IPS DF 6.9 (cell line): ENCODE results near the gene UFSP1.

Experiments
- DNase-seq: peaks from one replicate; pipeline ENCODE4 v3.0.0-alpha.2; 2013; ENCODE audit warnings: low read depth, low spot score
- H3K27ac ChIP-seq: one replicate; pipeline ENCODE4 v1.5.1; 2013; ENCODE audit warnings: low read length, control low read depth
- H3K27me3 ChIP-seq: 2 replicates; pipeline ENCODE4 v1.6.1; 2013; ENCODE audit warnings: mild to moderate bottlenecking, low read length; ENCODE audit not compliant: control insufficient read depth, insufficient read depth
- H3K36me3 ChIP-seq: 2 replicates; pipeline ENCODE4 v1.6.1; 2013; ENCODE audit warnings: low read length; ENCODE audit not compliant: control insufficient read depth, insufficient read depth
- H3K4me1 ChIP-seq: 2 replicates; pipeline ENCODE4 v1.6.1; 2013; ENCODE audit warnings: low read length; ENCODE audit not compliant: control insufficient read depth, insufficient read depth
- H3K4me3 ChIP-seq: 2 replicates; pipeline ENCODE4 v1.5.1; 2013; ENCODE audit warnings: mild to moderate bottlenecking, low read length
- H3K9me3 ChIP-seq: 2 replicates; pipeline ENCODE4 v1.6.1; 2013; ENCODE audit warnings: low read length, inconsistent platforms; ENCODE audit not compliant: control insufficient read depth, insufficient read depth
- WGBS: extraction: QIAGEN DNeasy Blood & Tissue Kit; methylation state at CpG from one replicate; pipeline ENCODE4 v1.1.7; 2013; ENCODE audit warnings: mixed read lengths, missing lambda C conversion rate; ENCODE audit not compliant: insufficient read length, insufficient coverage; 5-methylcytosine and 5-hydroxymethylcytosine counted together

The UFSP1 gene

GRCh38 chr7:100880645-100881044, 8.9 kb downstream of the UFSP1 start:
- H3K27ac ChIP-seq, result no peak overlapping the region
- no peak for DNase-seq

GRCh38 chr7:100879685-100880261, 9.7 kb downstream of the UFSP1 start:
- DNase-seq, result no peak
- no peak overlapping the region for H3K4me3 ChIP-seq
- peaks cover 29% of the 10 kb centered on the region for H3K36me3 ChIP-seq
- 0 out of 2 replicates have a peak, but pooled peaks cover 1% of the 10 kb centered on the region for H3K4me1 ChIP-seq
- no peaks in the 10 kb centered on the region for H3K27me3 ChIP-seq
- no peaks in the 10 kb centered on the region for H3K9me3 ChIP-seq
- no peak overlapping the region for H3K27ac ChIP-seq
- WGBS, result no CpG with 5 or more reads among the region's 11 CpGs

More at GRCh38 chr7:100880645-100881044, 8.9 kb downstream of the UFSP1 start:
- Histone ChIP-seq H3K4me1 (0 out of 2 replicates have a peak, but pooled peaks cover 1% of the 10 kb centered on the region), H3K27me3 (no peaks in the 10 kb centered on the region), H3K4me3 (no peak overlapping the region), H3K9me3 (no peaks in the 10 kb centered on the region), H3K36me3 (peaks cover 37% of the 10 kb centered on the region)
- WGBS, result no CpG with 5 or more reads among the region's 7 CpGs

DNA sequence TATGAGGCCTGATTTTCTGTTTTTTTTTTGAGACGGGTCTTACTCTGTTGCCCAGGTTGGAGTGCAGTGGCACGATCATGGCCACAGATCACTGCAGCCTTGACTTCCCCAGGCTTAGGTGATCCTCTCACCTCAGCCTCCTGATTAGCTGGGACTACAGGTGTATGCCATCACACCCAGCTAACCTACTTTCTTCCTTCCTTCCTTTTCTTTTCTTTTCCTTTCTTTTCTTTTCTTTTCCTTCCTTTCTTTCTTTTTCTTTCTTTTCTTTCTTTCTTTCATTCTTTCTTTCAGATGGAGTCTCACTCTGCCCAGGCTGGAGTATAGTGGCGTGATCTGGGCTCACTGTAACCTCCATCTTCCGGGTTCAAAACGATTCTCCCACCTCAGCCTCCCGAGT, 10.8 kb downstream of the UFSP1 start:
- WGBS, result no CpG with 5 or more reads among the region's 6 CpGs
- DNase-seq, result no peak
- Histone ChIP-seq H3K9me3 (no peaks in the 10 kb centered on the region), H3K27me3 (no peaks in the 10 kb centered on the region), H3K4me3 (no peak overlapping the region), H3K27ac (no peak overlapping the region), H3K4me1 (0 out of 2 replicates have a peak, but pooled peaks cover 1% of the 10 kb centered on the region), H3K36me3 (peaks cover 26% of the 10 kb centered on the region)

DNA sequence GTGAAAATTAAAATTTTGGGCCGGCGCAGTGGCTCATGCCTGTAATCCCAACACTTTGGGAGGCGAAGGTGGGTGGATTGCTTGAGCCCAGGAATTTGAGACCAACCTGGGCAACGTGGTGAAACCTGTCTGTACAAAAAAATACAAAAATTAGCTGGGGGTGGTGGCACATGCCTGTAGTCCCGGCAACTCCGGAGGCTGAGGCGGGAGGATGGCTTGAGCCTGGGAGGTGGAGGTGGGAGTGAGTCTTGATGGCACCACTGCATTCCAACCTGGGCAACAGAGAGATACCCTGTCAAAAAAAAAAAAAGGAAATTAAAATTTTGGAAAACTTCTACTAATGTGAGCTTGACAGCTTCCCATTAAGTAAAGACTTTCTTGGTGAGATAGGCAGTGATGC, 11.5 kb downstream of the UFSP1 start:
- H3K27me3 ChIP-seq, result no peaks in the 10 kb centered on the region
- no peak for DNase-seq
- WGBS, result no CpG with 5 or more reads among the region's 7 CpGs
- H3K36me3 ChIP-seq, result peaks cover 26% of the 10 kb centered on the region
- no peak overlapping the region for H3K4me3 ChIP-seq
- 0 out of 2 replicates have a peak, but pooled peaks cover 1% of the 10 kb centered on the region for H3K4me1 ChIP-seq
- H3K9me3 ChIP-seq, result no peaks in the 10 kb centered on the region
- no peak overlapping the region for H3K27ac ChIP-seq

DNA sequence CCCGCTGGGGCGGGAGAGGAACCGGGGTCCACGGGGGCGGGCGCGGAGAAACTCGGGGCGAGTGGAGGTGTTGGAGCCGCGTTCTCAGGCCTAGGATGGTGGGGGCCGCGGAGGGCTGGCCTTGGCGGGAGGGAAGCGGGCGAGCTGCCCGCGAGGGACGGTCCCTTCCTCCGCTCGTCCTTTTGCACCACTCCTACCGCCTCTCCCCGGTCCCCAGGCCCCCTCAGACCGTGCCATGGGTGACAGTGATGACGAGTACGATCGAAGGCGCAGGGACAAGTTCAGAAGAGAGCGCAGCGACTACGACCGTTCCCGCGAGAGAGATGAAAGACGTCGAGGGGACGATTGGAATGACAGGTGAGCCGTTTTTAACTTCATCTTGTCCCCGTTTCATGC, 14.2 kb downstream of the UFSP1 start:
- H3K27ac ChIP-seq, result no peak overlapping the region
- no peaks in the 10 kb centered on the region for H3K9me3 ChIP-seq
- H3K27me3 ChIP-seq, result no peaks in the 10 kb centered on the region
- 0 out of 2 replicates have a peak, but pooled peaks cover 1% of the 10 kb centered on the region for H3K4me1 ChIP-seq
- peak overlapping the region; percentile 76 for H3K4me3 ChIP-seq
- H3K36me3 ChIP-seq, result peaks cover 24% of the 10 kb centered on the region
- no peak for DNase-seq
- WGBS, result no CpG with 5 or more reads among the region's 39 CpGs

- peak; percentile 94 for DNase-seq
- no CpG with 5 or more reads among the region's 79 CpGs for WGBS
- H3K36me3 ChIP-seq, result peaks cover 25% of the 10 kb centered on the region
- H3K4me3 ChIP-seq, result peak within 1 kb of the TSS; percentile 76
- H3K9me3 ChIP-seq, result no peaks in the 10 kb centered on the region
- no peaks in the 10 kb centered on the region for H3K27me3 ChIP-seq
- H3K4me1 ChIP-seq, result no peaks in the 10 kb centered on the region
- no peak within 1 kb of the TSS for H3K27ac ChIP-seq
These were observed 14.7 kb downstream of the UFSP1 start, which contains the start of gene SRRT for GRCh38 chr7:100874577-100875355. Gene SRRT (plus strand): TSS chr7:100875103. CDS start chr7:100875591, 488 bp downstream.

GRCh38 chr7:100874300-100874576, 15.3 kb downstream of the UFSP1 start:
- H3K27me3 ChIP-seq, result no peaks in the 10 kb centered on the region
- peaks cover 25% of the 10 kb centered on the region for H3K36me3 ChIP-seq
- no peak for DNase-seq
- no peaks in the 10 kb centered on the region for H3K4me1 ChIP-seq
- peak overlapping the region; percentile 56; the same call in 1 of the 2 replicates for H3K4me3 ChIP-seq
- no CpG with 5 or more reads among the region's 8 CpGs for WGBS
- no peaks in the 10 kb centered on the region for H3K9me3 ChIP-seq
- no peak overlapping the region for H3K27ac ChIP-seq

GRCh38 chr7:100873599-100874299, 15.8 kb downstream of the UFSP1 start:
- no peaks in the 10 kb centered on the region for H3K9me3 ChIP-seq
- H3K27ac ChIP-seq, result no peak overlapping the region
- no peaks in the 10 kb centered on the region for H3K4me1 ChIP-seq
- DNase-seq, result no peak
- no peaks in the 10 kb centered on the region for H3K27me3 ChIP-seq
- H3K36me3 ChIP-seq, result peaks cover 25% of the 10 kb centered on the region
- H3K4me3 ChIP-seq, result no peak overlapping the region; the same call in 1 of the 2 replicates
- WGBS, result no CpG with 5 or more reads among the region's 10 CpGs

DNA sequence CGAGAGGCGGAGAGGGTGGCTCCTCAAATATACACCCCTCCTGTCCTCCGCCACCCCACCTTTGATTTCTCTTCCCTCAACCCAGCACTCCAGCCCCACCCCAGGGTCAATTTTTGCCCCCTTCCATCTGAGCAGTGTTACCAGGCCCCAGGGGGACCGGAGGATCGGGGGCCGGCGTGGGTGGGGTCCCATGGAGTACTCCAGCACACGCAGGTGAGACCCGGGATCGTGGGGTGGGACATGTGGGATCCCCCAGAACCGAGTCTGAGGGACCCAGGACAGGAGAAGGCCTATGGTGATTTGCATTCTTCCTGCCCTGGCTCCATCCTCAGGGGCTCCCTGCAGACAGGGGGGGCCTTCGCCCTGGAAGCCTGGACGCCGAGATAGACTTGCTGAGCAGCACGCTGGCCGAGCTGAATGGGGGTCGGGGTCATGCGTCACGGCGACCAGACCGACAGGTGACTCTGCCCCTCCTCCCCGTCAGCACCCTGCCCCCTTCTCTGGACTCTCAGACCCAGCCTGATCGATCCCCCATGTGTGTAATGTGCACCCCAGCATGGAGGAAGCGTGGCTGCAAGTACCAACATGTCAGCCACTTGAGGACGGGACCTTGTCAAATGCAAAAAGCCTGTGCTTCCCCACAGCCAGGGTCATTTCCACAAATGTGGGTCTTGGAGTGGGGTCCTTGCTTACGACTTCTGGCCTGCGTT, 21.6 kb downstream of the UFSP1 start:
- no CpG with 5 or more reads among the region's 27 CpGs for WGBS
- Histone ChIP-seq H3K27ac (no peak overlapping the region), H3K4me3 (peak overlapping the region; percentile 90), H3K4me1 (peaks cover 5% of the 10 kb centered on the region; the same call in 1 of the 2 replicates), H3K27me3 (no peaks in the 10 kb centered on the region), H3K36me3 (peaks cover 18% of the 10 kb centered on the region), H3K9me3 (no peaks in the 10 kb centered on the region)
- no peak for DNase-seq
